Measurements from ENCODE around the gene TCF12. TPM values are rescaled to one million over a fixed set of nuclear protein-coding genes. Genes with fewer than 3 reads are reported as not detected.

Gene TCF12
- total RNA-seq, 4 donors from 2014 or later = 50.5 to 117 (median 89.8) TPM

DNA sequence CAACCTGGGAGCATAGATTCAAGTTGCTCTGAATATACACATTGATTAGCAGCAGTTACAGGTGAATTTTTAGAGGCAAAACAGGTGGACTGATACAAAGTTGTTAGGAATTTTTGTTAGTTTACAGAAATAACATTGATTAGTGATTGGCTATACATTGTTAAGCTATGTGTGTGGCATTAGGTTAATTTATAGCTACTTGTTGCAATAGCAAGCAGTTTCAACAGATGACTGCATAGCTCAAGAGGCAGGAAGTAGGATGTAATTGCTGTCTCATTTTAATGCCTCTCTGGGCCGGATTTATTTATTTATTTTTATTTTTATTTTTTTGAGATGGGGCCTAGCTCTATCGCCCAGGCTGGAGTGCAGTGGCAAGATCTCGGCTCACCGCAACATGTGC, 99.7 kb downstream of the TCF12 start:
- no peak overlapping the region for H3K4me3 ChIP-seq (ENCODE audit: low read depth, poor library complexity, severe bottlenecking)
- DNase-seq (ENCODE audit: low spot score in 2 of 2) = no peak
- no peak for TF ChIP-seq POLR2A (IDR thresholded peaks at IDR 0.05)
- TF ChIP-seq, protein P1, sequence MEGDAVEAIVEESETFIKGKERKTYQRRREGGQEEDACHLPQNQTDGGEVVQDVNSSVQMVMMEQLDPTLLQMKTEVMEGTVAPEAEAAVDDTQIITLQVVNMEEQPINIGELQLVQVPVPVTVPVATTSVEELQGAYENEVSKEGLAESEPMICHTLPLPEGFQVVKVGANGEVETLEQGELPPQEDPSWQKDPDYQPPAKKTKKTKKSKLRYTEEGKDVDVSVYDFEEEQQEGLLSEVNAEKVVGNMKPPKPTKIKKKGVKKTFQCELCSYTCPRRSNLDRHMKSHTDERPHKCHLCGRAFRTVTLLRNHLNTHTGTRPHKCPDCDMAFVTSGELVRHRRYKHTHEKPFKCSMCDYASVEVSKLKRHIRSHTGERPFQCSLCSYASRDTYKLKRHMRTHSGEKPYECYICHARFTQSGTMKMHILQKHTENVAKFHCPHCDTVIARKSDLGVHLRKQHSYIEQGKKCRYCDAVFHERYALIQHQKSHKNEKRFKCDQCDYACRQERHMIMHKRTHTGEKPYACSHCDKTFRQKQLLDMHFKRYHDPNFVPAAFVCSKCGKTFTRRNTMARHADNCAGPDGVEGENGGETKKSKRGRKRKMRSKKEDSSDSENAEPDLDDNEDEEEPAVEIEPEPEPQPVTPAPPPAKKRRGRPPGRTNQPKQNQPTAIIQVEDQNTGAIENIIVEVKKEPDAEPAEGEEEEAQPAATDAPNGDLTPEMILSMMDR (IDR thresholded peaks at IDR 0.05) = no peak
- 72 to 73% methylated on average over 4 of the region's 4 CpGs for WGBS, 2 donors
- intact Hi-C loops (cut with DNase I; ENCODE audit: low total_unique reads) = no loop called here

DNA sequence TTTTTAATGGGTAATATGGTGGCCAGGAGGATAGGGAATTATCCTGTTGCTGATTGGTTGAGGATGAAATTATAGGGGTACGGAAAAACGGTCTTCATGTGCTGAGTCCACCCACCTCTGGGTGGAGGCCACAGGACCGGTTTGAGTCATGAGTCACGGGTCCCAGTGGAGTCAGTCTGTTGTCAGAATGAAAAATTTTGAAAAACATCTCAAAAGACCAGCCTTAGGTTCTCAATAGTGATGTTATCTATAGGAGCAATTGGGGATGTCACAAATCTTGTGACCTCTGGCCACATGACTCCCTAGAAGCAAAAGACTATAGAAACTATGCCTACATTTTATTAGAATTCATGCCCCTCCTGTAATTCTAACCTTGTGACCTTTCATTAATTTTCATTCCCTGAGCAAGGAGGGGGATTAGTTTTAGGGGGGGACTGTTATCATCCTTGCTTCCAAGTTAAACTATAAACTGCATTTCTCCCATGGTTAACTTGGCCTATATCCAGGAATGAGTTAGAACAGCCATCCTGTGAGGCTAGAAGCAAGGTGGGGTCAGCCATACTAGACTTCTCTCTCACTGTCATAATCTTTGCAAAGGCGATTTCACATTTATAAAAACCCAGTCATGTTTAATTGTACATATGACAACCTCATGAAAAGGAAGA, 101.2 kb downstream of the TCF12 start:
- H3K4me3 ChIP-seq (ENCODE audit: low read depth, poor library complexity, severe bottlenecking) = no peak overlapping the region
- intact Hi-C loops (cut with DNase I; ENCODE audit: low total_unique reads) = no loop called here
- DNase-seq (ENCODE audit: low spot score in 2 of 2) = peak in 1 of 2 donors; percentile 23
- no peak for TF ChIP-seq POLR2A (IDR thresholded peaks at IDR 0.05)
- TF ChIP-seq, protein P1 (IDR thresholded peaks at IDR 0.05) = no peak
- WGBS, 2 donors = 58 to 63% methylated on average over 5 of the region's 5 CpGs

DNA sequence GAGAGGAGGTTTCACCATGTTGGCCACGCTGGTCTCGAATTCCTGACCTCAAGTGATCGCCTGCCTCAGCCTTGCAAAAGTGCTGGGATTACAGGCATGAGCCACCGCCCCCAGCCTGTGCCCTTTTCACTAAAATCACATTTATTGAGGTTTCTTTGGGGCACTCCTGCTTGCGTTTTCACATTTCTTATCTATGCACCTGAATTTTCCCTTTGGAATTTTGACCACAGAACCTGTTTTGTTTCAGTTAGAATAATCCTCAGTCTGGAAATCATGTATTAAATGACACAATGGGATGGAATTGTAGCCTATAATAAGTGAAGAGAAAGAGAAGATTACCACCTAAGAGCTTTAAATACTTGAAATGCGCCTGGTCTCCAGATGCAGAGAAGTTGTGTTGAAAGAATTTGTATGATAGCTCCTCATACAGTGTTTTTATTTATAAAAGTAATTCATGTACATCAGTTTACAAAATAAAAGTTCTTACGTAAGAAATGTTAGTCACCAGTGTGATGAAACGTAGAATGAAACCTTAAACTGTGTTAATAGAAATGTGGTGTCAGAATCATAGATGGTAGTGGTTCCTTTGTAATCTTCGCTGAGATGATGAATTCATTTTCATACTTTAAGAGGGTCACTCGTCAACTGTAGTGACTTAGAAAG, 107.0 kb downstream of the TCF12 start:
- no peak overlapping the region for H3K4me3 ChIP-seq (ENCODE audit: low read depth, poor library complexity, severe bottlenecking)
- intact Hi-C loops (cut with DNase I; ENCODE audit: low total_unique reads) = no loop called here
- DNase-seq (ENCODE audit: low spot score in 2 of 2) = no peak
- WGBS, 2 donors = 84 to 85% methylated on average over 10 of the region's 10 CpGs
- no peak for TF ChIP-seq POLR2A (IDR thresholded peaks at IDR 0.05)
- TF ChIP-seq, protein P1 (IDR thresholded peaks at IDR 0.05) = no peak

DNA sequence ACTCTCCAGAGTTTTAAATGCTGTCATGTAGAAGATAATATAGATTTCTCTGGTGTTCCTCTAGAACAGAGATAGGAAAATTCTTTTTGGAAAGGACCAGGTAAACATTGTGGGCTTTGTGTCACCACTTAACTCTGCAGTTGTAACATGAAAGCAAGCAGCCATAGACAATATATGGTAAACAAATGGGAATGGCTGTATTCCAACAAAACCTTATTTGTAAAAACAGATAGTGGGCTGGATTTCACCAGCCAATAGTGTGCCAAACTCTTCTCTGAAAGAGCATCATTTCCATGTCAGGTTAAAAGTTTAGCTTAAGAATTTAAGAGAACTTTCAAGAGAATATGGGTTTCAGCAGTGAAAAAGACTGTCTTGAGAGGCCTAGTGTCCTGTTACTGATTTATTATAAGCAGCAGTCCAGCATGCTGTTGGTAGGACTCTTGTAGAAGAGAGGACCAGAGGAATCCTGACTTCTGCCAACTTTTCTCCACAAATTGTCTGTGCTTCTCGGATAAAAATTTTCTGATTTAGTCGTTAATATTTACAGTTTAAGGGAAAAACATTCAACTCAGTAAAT, 107.7 kb downstream of the TCF12 start:
- intact Hi-C loops (cut with DNase I; ENCODE audit: low total_unique reads) = no loop called here

DNA sequence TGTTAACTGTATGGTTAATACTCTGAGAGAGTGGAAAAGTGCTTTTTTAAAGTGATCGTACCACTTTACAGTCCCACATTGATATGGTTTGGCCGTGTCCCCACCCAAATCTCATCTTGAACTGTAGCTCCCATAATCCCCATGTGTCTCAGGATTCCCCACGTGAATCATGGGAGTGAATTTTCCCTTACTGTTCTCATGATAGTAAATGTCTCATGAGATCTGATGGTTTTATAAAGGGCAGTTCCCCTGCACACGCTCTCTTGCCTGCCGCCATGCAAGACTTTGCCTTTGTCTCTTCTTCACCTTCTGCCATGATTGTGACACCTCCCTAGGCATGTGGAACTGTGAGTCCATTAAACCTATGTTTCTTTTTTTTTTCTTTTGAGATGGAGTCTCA, 109.2 kb downstream of the TCF12 start:
- H3K4me3 ChIP-seq (ENCODE audit: low read depth, poor library complexity, severe bottlenecking) = no peak overlapping the region
- intact Hi-C loops (cut with DNase I; ENCODE audit: low total_unique reads) = no loop called here
- TF ChIP-seq, protein P1 (IDR thresholded peaks at IDR 0.05) = no peak
- TF ChIP-seq POLR2A (IDR thresholded peaks at IDR 0.05) = no peak
- WGBS, 2 donors = 97 to 99% methylated on average over 5 of the region's 5 CpGs
- DNase-seq (ENCODE audit: low spot score in 2 of 2) = no peak

More for the DNA sequence above, 107.7 kb downstream of the TCF12 start:
- WGBS, 2 donors = 64 to 80% methylated on average over 2 of the region's 2 CpGs
- TF ChIP-seq POLR2A (IDR thresholded peaks at IDR 0.05) = no peak
- TF ChIP-seq, protein P1 (IDR thresholded peaks at IDR 0.05) = no peak
- no peak overlapping the region for H3K4me3 ChIP-seq (ENCODE audit: low read depth, poor library complexity, severe bottlenecking)
- DNase-seq (ENCODE audit: low spot score in 2 of 2) = no peak
